AG09319 (cell line): Measurements from ENCODE around the gene POLD1.
A peak's percentile ranks its signal among the peaks of the same experiment; 100 is the strongest.

ENCODE experiments used
- DNase-seq: peaks from one replicate; pipeline ENCODE4 v3.0.0-alpha.2; 2010; ENCODE audit warnings: low read depth; ENCODE audit errors: extremely low read depth
- TF ChIP-seq, protein P1 (sequence below): IDR thresholded peaks from 2 replicates; pipeline ENCODE4 v1.5.1; 2011; ENCODE audit warnings: low read depth, mild to moderate bottlenecking, inconsistent platforms, low read length, moderate library complexity

Gene POLD1

DNA sequence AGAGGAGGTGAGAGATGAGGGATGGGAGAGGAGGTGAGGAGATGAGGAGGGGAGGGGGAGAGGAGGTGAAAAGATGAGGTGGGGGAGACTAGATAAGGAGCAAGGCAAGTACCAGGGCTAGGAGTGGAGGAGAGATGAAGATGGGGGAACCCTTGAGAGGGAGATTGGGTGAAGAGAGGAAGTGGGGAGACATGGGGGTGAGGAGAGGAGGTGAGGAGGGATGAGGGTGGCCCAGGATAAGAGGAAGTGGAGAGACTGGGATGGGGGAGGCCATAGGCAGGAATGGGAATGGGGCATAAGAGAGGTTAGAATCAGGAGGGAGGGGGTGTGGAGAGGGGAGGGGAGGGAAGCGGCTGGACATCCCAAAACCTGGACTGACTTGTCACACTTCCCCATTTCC lies 75.5 kb downstream of the POLD1 start:
- no peak for DNase-seq
- TF ChIP-seq, protein P1, sequence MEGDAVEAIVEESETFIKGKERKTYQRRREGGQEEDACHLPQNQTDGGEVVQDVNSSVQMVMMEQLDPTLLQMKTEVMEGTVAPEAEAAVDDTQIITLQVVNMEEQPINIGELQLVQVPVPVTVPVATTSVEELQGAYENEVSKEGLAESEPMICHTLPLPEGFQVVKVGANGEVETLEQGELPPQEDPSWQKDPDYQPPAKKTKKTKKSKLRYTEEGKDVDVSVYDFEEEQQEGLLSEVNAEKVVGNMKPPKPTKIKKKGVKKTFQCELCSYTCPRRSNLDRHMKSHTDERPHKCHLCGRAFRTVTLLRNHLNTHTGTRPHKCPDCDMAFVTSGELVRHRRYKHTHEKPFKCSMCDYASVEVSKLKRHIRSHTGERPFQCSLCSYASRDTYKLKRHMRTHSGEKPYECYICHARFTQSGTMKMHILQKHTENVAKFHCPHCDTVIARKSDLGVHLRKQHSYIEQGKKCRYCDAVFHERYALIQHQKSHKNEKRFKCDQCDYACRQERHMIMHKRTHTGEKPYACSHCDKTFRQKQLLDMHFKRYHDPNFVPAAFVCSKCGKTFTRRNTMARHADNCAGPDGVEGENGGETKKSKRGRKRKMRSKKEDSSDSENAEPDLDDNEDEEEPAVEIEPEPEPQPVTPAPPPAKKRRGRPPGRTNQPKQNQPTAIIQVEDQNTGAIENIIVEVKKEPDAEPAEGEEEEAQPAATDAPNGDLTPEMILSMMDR: no peak

DNA sequence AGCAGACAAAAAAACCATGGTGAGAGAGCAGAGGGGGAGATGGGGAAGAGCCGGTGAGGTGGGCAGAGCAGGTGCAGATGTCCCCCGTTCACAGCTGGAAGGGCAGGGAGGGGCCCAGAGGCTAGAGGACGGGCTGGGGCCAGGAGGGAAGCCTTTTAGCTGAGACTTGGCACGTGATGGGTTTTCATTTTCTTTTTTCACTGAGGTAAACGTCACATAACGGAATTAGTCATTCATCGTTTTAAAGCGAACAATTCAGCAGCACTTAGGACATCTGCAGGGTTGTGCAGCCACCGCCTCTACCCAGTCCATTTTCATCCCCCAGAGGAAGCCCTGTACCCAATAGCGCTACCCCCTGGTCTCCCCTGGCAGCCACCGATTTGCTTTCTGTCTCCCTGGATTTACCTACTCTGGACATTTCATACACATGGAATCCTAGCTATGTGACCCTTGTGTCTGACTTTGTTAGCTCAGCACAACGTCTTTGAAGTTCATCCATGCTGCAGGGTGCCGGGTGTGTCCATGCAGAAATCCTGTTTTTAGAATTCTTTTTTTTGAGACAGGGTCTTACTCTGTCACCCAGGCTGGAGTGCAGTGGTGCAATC lies 76.1 kb downstream of the POLD1 start:
- DNase-seq: no peak
- TF ChIP-seq, protein P1: no peak

DNA sequence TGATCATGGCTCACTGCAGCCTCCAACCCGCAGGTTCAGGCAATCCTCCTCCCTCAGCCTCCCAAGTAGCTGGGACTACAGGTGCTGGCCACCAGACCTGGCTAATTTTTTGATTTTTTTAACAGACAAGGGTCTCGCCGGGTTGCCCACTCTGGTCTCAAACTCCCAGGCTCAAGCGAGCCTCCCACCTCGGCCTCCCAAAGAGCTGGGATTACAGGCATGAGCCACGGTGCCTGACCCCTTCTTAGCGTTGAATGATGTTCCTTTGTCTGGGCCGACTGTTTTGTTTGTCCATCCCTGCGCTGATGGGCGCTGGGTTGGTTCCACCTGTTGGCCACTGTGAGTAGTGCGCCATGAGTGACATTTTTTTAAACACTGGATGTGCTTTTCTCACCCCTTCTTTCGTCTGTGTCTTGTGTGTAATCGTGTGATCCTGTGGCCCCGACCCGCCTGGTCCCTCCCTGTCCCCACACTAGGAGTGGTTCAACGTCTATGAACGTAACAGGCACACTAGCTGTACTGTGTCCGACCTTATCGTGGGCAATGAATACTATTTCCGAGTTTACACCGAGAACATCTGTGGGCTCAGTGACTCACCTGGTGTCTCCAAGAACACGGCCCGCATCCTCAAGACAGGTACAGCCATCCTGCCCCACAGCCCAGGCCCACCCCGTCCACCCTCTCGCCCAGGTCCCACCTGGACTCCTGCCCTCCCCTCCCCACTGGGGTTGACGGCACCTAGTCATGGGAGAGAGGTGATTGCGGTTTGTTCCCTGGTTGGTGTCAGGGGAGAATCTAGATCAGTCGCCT lies 77.1 kb downstream of the POLD1 start:
- TF ChIP-seq, protein P1: peak; percentile 86
- peak; percentile 30 for DNase-seq

DNA sequence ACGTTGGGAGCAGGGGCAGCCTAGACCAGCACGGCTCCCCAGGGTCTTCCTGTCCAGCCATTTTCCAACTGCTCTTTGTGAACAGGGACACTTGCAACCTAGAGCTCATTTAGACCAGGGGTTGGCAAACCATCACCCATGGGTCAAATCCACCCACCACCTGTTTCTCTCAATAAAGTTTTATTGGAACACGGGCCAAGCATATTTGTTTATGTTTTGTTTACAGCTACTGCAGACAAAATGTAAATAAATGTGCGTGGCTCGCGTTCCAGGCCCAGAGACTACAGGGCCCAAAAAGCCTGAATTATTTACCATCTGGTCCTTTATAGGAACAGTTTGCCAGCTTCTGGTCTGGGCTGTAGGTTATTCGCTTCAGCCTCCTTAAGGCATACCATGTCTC lies 78.8 kb downstream of the POLD1 start:
- TF ChIP-seq, protein P1: no peak
- DNase-seq: no peak

DNA sequence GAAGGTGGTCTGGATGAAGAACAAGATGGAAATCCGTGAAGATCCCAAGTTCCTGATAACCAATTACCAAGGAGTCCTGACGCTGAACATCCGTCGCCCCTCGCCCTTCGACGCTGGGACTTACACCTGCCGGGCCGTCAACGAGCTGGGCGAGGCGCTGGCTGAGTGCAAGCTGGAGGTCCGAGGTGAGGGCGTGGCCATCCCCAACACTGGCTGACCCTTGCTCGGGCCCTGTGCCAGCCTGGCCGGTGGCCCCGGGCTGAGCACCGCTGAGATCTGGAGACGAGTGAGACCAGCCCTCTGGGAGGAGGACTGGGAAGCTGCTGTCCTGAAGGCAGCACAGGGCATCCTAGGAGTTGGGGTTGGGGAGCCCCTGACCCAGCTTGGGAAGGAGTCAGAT lies 80.2 kb downstream of the POLD1 start:
- TF ChIP-seq, protein P1: no peak
- DNase-seq: no peak

DNA sequence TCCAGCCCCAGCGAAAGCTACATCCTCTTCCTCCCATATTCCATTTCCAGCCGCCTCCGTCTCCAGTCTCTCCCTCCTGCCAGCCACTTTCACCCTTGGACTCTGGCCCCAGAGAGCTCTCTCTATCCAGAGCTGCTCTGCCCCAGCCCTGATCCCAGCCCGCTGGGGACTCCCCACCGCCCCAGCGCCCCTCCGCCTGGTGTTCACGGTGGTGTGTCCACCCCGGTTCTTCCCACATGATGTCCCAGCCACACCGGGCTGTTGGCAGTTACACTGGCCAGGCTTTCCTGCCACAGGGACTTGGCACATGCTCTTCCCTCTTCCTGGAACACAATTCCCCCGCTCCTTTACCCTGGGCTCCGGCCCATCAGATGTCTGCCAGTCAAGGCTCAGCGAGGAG lies 80.9 kb downstream of the POLD1 start:
- TF ChIP-seq, protein P1: no peak
- DNase-seq: no peak

DNA sequence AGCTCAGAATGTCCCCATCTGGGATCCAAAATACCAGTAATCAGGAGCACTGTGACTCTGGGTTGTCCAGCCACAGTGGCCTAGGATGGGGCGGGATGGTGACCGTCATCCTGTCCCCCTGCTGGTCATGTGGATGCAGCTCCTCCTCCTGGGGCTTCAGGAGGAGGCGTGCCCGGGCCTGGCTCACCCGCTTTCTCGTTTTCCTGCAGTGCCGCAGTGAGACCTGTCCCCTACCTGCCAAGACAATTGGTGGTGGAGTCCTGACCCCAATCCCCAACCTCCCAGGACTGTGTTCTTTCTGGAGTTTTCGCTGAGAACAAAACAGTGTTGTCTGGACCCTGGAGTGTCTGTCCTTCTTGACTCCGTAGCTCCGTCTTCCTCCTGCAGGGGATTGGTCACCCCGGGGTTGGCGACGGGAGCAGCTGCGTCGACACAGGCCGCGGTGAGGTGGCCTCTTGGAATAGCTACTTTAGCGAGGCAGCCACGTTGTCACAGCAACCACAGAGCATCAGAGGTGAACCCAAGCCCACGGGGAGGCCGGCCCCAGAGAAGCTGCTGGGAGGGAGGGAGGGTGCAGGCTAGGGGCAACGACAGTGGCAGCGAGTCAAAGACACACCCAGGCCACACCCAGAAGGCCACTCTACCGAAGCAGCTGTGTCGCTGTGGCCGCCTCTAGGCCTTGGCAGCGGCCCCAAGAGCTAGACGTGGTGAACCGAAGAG lies 82.0 kb downstream of the POLD1 start:
- TF ChIP-seq, protein P1: peak; percentile 1; the same call in 1 of the 2 replicates
- no peak for DNase-seq
